Lower leg skin (tissue), 3 donors: ENCODE results near the gene APOLD1.

Experiments used
- POLR2A ChIP-seq, 2 donors: fragments of 450-650 bp; IDR thresholded peaks; one replicate each; pipeline ENCODE4 v1.6.1; 2016 to 2017; ENCODE audit warnings: antibody characterized with exemption in 2 of 2, mild to moderate bottlenecking in 1 of 2, moderate library complexity in 1 of 2
- TF ChIP-seq, protein P1 (sequence below), 3 donors: fragments of 450-650 bp; IDR thresholded peaks; one replicate each; pipeline ENCODE4 v1.5.1; 2016; ENCODE audit warnings: antibody characterized with exemption in 3 of 3, mild to moderate bottlenecking in 3 of 3, moderate library complexity in 2 of 3

- TF ChIP-seq, protein P1, sequence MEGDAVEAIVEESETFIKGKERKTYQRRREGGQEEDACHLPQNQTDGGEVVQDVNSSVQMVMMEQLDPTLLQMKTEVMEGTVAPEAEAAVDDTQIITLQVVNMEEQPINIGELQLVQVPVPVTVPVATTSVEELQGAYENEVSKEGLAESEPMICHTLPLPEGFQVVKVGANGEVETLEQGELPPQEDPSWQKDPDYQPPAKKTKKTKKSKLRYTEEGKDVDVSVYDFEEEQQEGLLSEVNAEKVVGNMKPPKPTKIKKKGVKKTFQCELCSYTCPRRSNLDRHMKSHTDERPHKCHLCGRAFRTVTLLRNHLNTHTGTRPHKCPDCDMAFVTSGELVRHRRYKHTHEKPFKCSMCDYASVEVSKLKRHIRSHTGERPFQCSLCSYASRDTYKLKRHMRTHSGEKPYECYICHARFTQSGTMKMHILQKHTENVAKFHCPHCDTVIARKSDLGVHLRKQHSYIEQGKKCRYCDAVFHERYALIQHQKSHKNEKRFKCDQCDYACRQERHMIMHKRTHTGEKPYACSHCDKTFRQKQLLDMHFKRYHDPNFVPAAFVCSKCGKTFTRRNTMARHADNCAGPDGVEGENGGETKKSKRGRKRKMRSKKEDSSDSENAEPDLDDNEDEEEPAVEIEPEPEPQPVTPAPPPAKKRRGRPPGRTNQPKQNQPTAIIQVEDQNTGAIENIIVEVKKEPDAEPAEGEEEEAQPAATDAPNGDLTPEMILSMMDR (IDR thresholded peaks at IDR 0.05), result no peak
- no peak for TF ChIP-seq POLR2A (IDR thresholded peaks at IDR 0.05)
Observed at GRCh38 chr12:12784116-12784515, 1.3 kb upstream of the APOLD1 start.
